Thyroid gland (tissue), 4 donors: ENCODE results near the gene ANLN.

Source experiments
- CTCF ChIP-seq, 6 experiments: fragments of 200-600 bp in 3 of 6; fragments of 450-650 bp in 3 of 6; sonication (generic) in 3 of 6; IDR thresholded peaks; one replicate each; pipeline ENCODE4 v1.5.1; 2016 to 2019; ENCODE audit warnings: antibody characterized with exemption in 6 of 6, mild to moderate bottlenecking in 2 of 6, inconsistent platforms in 1 of 6, moderate library complexity in 1 of 6
- POLR2A ChIP-seq, 2 donors: fragments of 450-650 bp; IDR thresholded peaks; one replicate each; pipeline ENCODE4 v1.6.1; 2017; ENCODE audit warnings: antibody characterized with exemption in 2 of 2, mild to moderate bottlenecking in 2 of 2, moderate library complexity in 1 of 2

- TF ChIP-seq POLR2A (IDR thresholded peaks at IDR 0.05) = no peak
- TF ChIP-seq CTCF (IDR thresholded peaks at IDR 0.05) = no peak
These were observed 78.9 kb downstream of the ANLN start for GRCh38 chr7:36468370-36469101.
